PFSK-1 (cell line): ENCODE data around the gene PCSK6.

Experiments
- FOXP2 ChIP-seq: optimal IDR thresholded peaks from 2 replicates; pipeline ENCODE3; 2011; ENCODE audit warnings: borderline replicate concordance, control low read depth, inconsistent platforms; ENCODE audit not compliant: insufficient read depth; ENCODE audit errors: extremely low read length, extremely low read depth
- POLR2AphosphoS5 ChIP-seq: IDR thresholded peaks from 2 replicates; pipeline ENCODE4 v1.6.1; 2012; ENCODE audit warnings: low read depth, mild to moderate bottlenecking, control low read depth, low read length, moderate library complexity
- SIN3A ChIP-seq: IDR thresholded peaks from 2 replicates; pipeline ENCODE4 v1.6.1; 2012; ENCODE audit warnings: mild to moderate bottlenecking, low read length, moderate library complexity, borderline replicate concordance; ENCODE audit not compliant: insufficient read depth
- TAF1 ChIP-seq: IDR thresholded peaks from 2 replicates; pipeline ENCODE4 v1.6.1; 2012; ENCODE audit warnings: low read length, control low read depth, borderline replicate concordance; ENCODE audit not compliant: insufficient read depth
- TF ChIP-seq, protein P1 (sequence below), 2 experiments: IDR thresholded peaks; 2 replicates each; pipeline versions ENCODE4 v1.6.1 to v1.8.0; 2011 to 2012; ENCODE audit warnings: low read depth in 2 of 2, low read length in 2 of 2, control low read depth in 1 of 2, inconsistent platforms in 1 of 2, mild to moderate bottlenecking in 1 of 2, moderate library complexity in 1 of 2; ENCODE audit not compliant: insufficient read depth in 1 of 2

PCSK6 gene

GRCh38 chr15:101428758-101429157, 60.7 kb downstream of the PCSK6 start:
- TF ChIP-seq SIN3A (no peak), TAF1 (no peak), FOXP2 (no peak), POLR2AphosphoS5 (no peak)
- TF ChIP-seq, protein P1, sequence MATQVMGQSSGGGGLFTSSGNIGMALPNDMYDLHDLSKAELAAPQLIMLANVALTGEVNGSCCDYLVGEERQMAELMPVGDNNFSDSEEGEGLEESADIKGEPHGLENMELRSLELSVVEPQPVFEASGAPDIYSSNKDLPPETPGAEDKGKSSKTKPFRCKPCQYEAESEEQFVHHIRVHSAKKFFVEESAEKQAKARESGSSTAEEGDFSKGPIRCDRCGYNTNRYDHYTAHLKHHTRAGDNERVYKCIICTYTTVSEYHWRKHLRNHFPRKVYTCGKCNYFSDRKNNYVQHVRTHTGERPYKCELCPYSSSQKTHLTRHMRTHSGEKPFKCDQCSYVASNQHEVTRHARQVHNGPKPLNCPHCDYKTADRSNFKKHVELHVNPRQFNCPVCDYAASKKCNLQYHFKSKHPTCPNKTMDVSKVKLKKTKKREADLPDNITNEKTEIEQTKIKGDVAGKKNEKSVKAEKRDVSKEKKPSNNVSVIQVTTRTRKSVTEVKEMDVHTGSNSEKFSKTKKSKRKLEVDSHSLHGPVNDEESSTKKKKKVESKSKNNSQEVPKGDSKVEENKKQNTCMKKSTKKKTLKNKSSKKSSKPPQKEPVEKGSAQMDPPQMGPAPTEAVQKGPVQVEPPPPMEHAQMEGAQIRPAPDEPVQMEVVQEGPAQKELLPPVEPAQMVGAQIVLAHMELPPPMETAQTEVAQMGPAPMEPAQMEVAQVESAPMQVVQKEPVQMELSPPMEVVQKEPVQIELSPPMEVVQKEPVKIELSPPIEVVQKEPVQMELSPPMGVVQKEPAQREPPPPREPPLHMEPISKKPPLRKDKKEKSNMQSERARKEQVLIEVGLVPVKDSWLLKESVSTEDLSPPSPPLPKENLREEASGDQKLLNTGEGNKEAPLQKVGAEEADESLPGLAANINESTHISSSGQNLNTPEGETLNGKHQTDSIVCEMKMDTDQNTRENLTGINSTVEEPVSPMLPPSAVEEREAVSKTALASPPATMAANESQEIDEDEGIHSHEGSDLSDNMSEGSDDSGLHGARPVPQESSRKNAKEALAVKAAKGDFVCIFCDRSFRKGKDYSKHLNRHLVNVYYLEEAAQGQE (IDR thresholded peaks at IDR 0.05; ENCODE audit: insufficient read depth in 1 of 2, low read depth in 2 of 2, low read length in 2 of 2): no peak

GRCh38 chr15:101427606-101428487, 61.7 kb downstream of the PCSK6 start:
- TF ChIP-seq, protein P1 (IDR thresholded peaks at IDR 0.05; ENCODE audit: insufficient read depth in 1 of 2, low read depth in 2 of 2, low read length in 2 of 2): no peak
- TF ChIP-seq SIN3A (no peak), POLR2AphosphoS5 (no peak), TAF1 (no peak), FOXP2 (no peak)

DNA sequence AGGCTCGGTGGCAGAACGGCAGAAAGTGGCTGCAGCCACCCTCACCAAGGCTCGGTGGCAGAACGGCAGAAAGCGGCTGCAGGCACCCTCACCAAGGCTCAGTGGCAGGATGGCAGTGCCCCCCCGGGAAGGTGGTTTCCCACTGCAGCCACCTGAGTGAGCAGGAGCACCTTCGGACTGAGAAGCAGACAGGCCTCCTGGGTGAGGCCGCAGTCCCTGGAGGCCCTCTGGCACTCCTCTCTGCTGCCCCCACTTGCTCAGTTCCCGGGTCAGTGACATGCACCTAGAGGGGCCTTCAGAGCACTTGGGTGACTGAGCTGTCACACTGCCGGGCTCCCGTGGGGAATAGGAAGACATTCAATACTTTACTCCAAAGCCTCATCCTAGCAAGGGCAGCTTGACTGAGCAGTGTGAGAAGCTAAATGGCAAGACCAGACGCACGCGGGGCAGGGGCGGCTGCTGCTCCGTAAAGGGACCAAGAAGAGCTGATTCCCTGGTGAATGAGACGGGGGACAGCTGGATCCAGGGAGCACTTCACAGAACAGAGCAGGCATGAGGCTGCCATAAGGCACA, 62.7 kb downstream of the PCSK6 start:
- TF ChIP-seq FOXP2 (no peak), POLR2AphosphoS5 (no peak), SIN3A (no peak), TAF1 (no peak)
- TF ChIP-seq, protein P1 (IDR thresholded peaks at IDR 0.05; ENCODE audit: insufficient read depth in 1 of 2, low read depth in 2 of 2, low read length in 2 of 2): no peak

GRCh38 chr15:101425787-101426365, 63.6 kb downstream of the PCSK6 start:
- TF ChIP-seq TAF1: no peak
- TF ChIP-seq FOXP2: no peak

GRCh38 chr15:101424984-101425383, 64.5 kb downstream of the PCSK6 start:
- TF ChIP-seq SIN3A (no peak), POLR2AphosphoS5 (no peak), FOXP2 (no peak), TAF1 (no peak)
- TF ChIP-seq, protein P1 (IDR thresholded peaks at IDR 0.05; ENCODE audit: insufficient read depth in 1 of 2, low read depth in 2 of 2, low read length in 2 of 2): no peak
